Spleen (tissue), 11 donors: ENCODE measurements around the gene PRPF38A. TPM values are rescaled to one million over a fixed set of nuclear protein-coding genes. Genes with fewer than 3 reads are reported as not detected.
A peak's percentile ranks its signal among the peaks of the same experiment; 100 is the strongest.

Source experiments
- DNase-seq: peaks from one replicate; pipeline ENCODE4 v3.0.0-alpha.2; 2020
- H3K27ac ChIP-seq, 8 donors: fragments of 200-600 bp; sonication (generic) in 7 of 8; 1 replicate in 4 of 8; 2 replicates in 4 of 8; pipeline versions ENCODE4 v1.5.0 to v1.8.0; 2016 to 2021; ENCODE audit warnings: inconsistent platforms in 4 of 8, mild to moderate bottlenecking in 4 of 8, moderate library complexity in 1 of 8
- H3K27me3 ChIP-seq, 7 donors: fragments of 200-600 bp; sonication (generic) in 6 of 7; replicated peaks in 1 of 7; 1 replicate in 4 of 7; 2 replicates in 3 of 7; pipeline versions ENCODE4 v1.5.0 to v1.8.0; 2016 to 2021; ENCODE audit warnings: inconsistent platforms in 3 of 7, mild to moderate bottlenecking in 1 of 7
- H3K36me3 ChIP-seq, 6 donors: fragments of 200-600 bp; sonication (generic) in 5 of 6; 1 replicate in 4 of 6; 2 replicates in 2 of 6; pipeline versions ENCODE4 v1.5.0 to v1.8.0; 2016 to 2021; ENCODE audit warnings: inconsistent platforms in 2 of 6
- H3K4me1 ChIP-seq, 6 donors: fragments of 200-600 bp; sonication (generic) in 5 of 6; 1 replicate in 3 of 6; 2 replicates in 3 of 6; pipeline versions ENCODE4 v1.5.0 to v1.8.0; 2016 to 2021; ENCODE audit warnings: inconsistent platforms in 3 of 6
- H3K4me3 ChIP-seq, 8 donors: fragments of 200-600 bp; sonication (generic) in 7 of 8; 1 replicate in 4 of 8; 2 replicates in 4 of 8; pipeline versions ENCODE4 v1.5.0 to v1.8.0; 2016 to 2021; ENCODE audit warnings: inconsistent platforms in 4 of 8, mild to moderate bottlenecking in 4 of 8, moderate library complexity in 2 of 8
- H3K9me3 ChIP-seq, 8 donors: fragments of 200-600 bp; sonication (generic) in 7 of 8; 1 replicate in 4 of 8; 2 replicates in 4 of 8; pipeline versions ENCODE4 v1.5.0 to v1.8.0; 2016 to 2021; ENCODE audit warnings: inconsistent platforms in 4 of 8
- POLR2A ChIP-seq, 3 donors: fragments of 450-650 bp; IDR thresholded peaks; one replicate each; pipeline ENCODE4 v1.5.1; 2017; ENCODE audit warnings: antibody characterized with exemption in 3 of 3, mild to moderate bottlenecking in 1 of 3
- POLR2AphosphoS5 ChIP-seq, 3 donors: sonication (generic); formaldehyde crosslinking; IDR thresholded peaks; one replicate each; pipeline ENCODE4 v1.5.1; 2017; ENCODE audit warnings: antibody characterized with exemption in 3 of 3
- WGBS, 5 donors: extraction: QIAGEN DNeasy Blood & Tissue Kit in 3 of 5; methylation state at CpG; one replicate each; pipeline versions ENCODE4 v1.1.5 to v1.1.7; 2013 to 2018; 5-methylcytosine and 5-hydroxymethylcytosine counted together
- intact Hi-C: fragments of 100-400 bp; cut with DNase I; formaldehyde crosslinking; loops from one replicate; pipeline ENCODE4 v1.15.0; 2023; ENCODE audit warnings: low total_unique reads
- polyA plus RNA-seq, 3 donors: library from polyadenylated mRNA; stranded (reverse); fragments of 200-250 nt; gene quantifications; one replicate each; pipeline ENCODE4 v1.2.1, GENCODE V29; 2013
- total RNA-seq, 7 donors: library from RNA; depleted of rRNA in 3 of 7; stranded (reverse); fragments of >200 nt in 3 of 7; fragmentation: NEBNext Ultra II Directional in 4 of 7; extraction: Animal tissue kit (Norgen Biotek cat#: 25700) in 4 of 7; gene quantifications; one replicate each; pipeline versions ENCODE4 v1.1.0 to v1.2.1, GENCODE V29; 2016 to 2021
- TF ChIP-seq, protein P1 (sequence below), 11 experiments: fragments of 200-600 bp in 7 of 11; fragments of 450-650 bp in 4 of 11; sonication (generic) in 4 of 11; IDR thresholded peaks in 8 of 11; conservative IDR thresholded peaks in 3 of 11; 1 replicate in 7 of 11; 2 replicates in 4 of 11; pipeline versions ENCODE4 v1.4.0 to v1.8.0; 2016 to 2021; ENCODE audit warnings: antibody characterized with exemption in 11 of 11, inconsistent platforms in 4 of 11, mild to moderate bottlenecking in 1 of 11
- donor health status: healthy with polysubstance abuse.
- donor health status: DM: no; HTN: no; CAD: no; lungs with moderate emphysema.
- donor health status: DM: no; HTN: no; CAD: no.
- donor health status: Bipolar disorder and iron deficiency.
- donor health status: healthy.
- donor health status: DM: no; HTN: no; CAD: no.
- donor health status: DM: yes; HTN: yes; CAD: no.

The PRPF38A gene
- total and polyA plus RNA-seq, 10 donors, result 13.8 to 50.4 (median 23.6) TPM

DNA sequence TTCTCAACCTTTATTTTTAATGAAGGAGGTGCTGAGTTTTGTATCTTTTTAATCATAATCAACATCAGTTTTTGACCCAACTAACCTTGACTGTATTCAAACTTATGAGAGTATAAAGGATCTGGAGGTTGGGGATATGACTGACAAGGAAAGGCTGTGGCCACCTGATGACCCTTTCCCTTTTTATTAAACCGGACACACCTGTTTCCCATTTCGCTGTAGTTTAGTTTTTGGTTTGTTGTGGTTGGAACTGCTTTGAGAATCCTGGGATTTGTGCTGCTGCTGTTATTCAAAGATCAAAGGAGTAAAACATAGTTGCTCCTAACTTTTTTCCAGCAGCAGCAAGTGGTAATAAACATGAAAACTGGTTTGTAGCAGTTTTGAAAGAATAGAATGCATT is 12.4 kb downstream of the PRPF38A start:
- no peak overlapping the region for H3K27ac ChIP-seq
- no peaks in the 10 kb centered on the region for H3K4me1 ChIP-seq
- no peaks in the 10 kb centered on the region for H3K27me3 ChIP-seq
- WGBS, 5 donors, result 85 to 98% (median 89%) methylated on average over 2 of the region's 2 CpGs
- peaks cover 7 to 100% (median 86%) of the 10 kb centered on the region in 6 donors for H3K36me3 ChIP-seq
- H3K4me3 ChIP-seq, result no peak overlapping the region
- no peaks in the 10 kb centered on the region for H3K9me3 ChIP-seq
- intact Hi-C loops, result no loop called here
- DNase-seq, result no peak
- TF ChIP-seq POLR2A (IDR thresholded peaks at IDR 0.05), result no peak
- TF ChIP-seq, protein P1, sequence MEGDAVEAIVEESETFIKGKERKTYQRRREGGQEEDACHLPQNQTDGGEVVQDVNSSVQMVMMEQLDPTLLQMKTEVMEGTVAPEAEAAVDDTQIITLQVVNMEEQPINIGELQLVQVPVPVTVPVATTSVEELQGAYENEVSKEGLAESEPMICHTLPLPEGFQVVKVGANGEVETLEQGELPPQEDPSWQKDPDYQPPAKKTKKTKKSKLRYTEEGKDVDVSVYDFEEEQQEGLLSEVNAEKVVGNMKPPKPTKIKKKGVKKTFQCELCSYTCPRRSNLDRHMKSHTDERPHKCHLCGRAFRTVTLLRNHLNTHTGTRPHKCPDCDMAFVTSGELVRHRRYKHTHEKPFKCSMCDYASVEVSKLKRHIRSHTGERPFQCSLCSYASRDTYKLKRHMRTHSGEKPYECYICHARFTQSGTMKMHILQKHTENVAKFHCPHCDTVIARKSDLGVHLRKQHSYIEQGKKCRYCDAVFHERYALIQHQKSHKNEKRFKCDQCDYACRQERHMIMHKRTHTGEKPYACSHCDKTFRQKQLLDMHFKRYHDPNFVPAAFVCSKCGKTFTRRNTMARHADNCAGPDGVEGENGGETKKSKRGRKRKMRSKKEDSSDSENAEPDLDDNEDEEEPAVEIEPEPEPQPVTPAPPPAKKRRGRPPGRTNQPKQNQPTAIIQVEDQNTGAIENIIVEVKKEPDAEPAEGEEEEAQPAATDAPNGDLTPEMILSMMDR (IDR thresholded peaks at IDR 0.05 in 8 of 11, conservative IDR thresholded peaks at IDR 0.05 in 3 of 11), result no peak
- no peak for TF ChIP-seq POLR2AphosphoS5 (IDR thresholded peaks at IDR 0.05)

- H3K4me1 ChIP-seq, result peaks cover 6 to 29% (median 19%) of the 10 kb centered on the region in 6 donors
- H3K9me3 ChIP-seq, result no peaks in the 10 kb centered on the region
- H3K27me3 ChIP-seq, result no peaks in the 10 kb centered on the region
- DNase-seq, result no peak
- peaks cover 0 to 99% (median 55%) of the 10 kb centered on the region in 6 donors for H3K36me3 ChIP-seq
- H3K4me3 ChIP-seq, result no peak overlapping the region
- intact Hi-C loops, result no loop called here
- 94 to 100% (median 98%) methylated on average over 1 of the region's 1 CpG for WGBS, 5 donors
- TF ChIP-seq, protein P1 (IDR thresholded peaks at IDR 0.05 in 8 of 11, conservative IDR thresholded peaks at IDR 0.05 in 3 of 11), result no peak
- TF ChIP-seq POLR2A (IDR thresholded peaks at IDR 0.05) (no peak), POLR2AphosphoS5 (IDR thresholded peaks at IDR 0.05) (no peak)
- no peak overlapping the region for H3K27ac ChIP-seq
Observed at GRCh38 chr1:52420713-52421112, 16.3 kb downstream of the PRPF38A start.

- Histone ChIP-seq H3K27me3 (no peaks in the 10 kb centered on the region), H3K4me1 (peaks cover 6 to 32% (median 19%) of the 10 kb centered on the region in 6 donors), H3K4me3 (no peak overlapping the region), H3K9me3 (no peaks in the 10 kb centered on the region), H3K27ac (peak overlapping the region in 1 of 8 donors; percentile 64), H3K36me3 (peaks cover 0 to 87% (median 32%) of the 10 kb centered on the region in 6 donors)
- DNase-seq, result no peak
- TF ChIP-seq POLR2AphosphoS5 (IDR thresholded peaks at IDR 0.05) (no peak), POLR2A (IDR thresholded peaks at IDR 0.05) (no peak)
- TF ChIP-seq, protein P1 (IDR thresholded peaks at IDR 0.05 in 8 of 11, conservative IDR thresholded peaks at IDR 0.05 in 3 of 11), result no peak
- 92 to 99% (median 98%) methylated on average over 2 of the region's 2 CpGs for WGBS, 5 donors
- intact Hi-C loops, result no loop called here
Observed at GRCh38 chr1:52423055-52423454, 18.7 kb downstream of the PRPF38A start.

DNA sequence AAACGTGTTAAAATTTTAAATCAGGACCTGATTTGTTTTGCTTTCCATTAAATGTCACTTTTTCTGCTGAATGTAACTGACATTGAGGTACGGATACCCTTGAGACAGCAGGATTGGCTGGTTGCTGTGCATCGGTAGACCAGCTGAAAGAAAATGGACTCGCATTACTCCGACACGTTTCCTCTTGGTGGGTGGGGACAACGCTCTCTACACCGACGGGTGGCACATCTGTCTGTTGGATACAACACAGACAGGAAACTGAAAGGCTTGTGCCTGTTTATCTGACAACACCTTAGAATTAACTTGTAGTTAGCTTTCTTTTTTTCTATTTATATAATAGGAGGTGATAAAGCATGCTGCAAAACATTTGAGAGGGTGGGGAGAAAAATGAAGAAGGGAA is 19.4 kb downstream of the PRPF38A start:
- peaks cover 6 to 32% (median 19%) of the 10 kb centered on the region in 6 donors for H3K4me1 ChIP-seq
- peaks cover 0 to 86% (median 25%) of the 10 kb centered on the region in 6 donors for H3K36me3 ChIP-seq
- peak; percentile 78 for DNase-seq
- H3K4me3 ChIP-seq, result no peak overlapping the region
- WGBS, 5 donors, result 28 to 43% (median 37%) methylated on average over 9 of the region's 9 CpGs
- TF ChIP-seq POLR2AphosphoS5 (IDR thresholded peaks at IDR 0.05), result peak in 1 of 3 donors; percentile 15
- TF ChIP-seq, protein P1 (IDR thresholded peaks at IDR 0.05 in 8 of 11, conservative IDR thresholded peaks at IDR 0.05 in 3 of 11), result no peak
- no peaks in the 10 kb centered on the region for H3K9me3 ChIP-seq
- intact Hi-C loops, result no loop called here
- no peaks in the 10 kb centered on the region for H3K27me3 ChIP-seq
- peak overlapping the region in 5 of 8 donors; percentile 38 to 64 (median 57) for H3K27ac ChIP-seq
